AG04449 (cell line): ENCODE measurements around the gene C16orf54.
"Not testable (repeated sequence)": the region's sequence is repeated elsewhere in the genome, so short reads cannot be mapped to it uniquely, and the experiment has no call there.

Experiments
- CTCF ChIA-PET: fragments of 350-600 bp; formaldehyde crosslinking; extraction: SDS; loops from one replicate; lab custom pipeline; 2021; ENCODE audit warnings: antibody characterized with exemption; lab: Yijun Ruan, JAX
- POLR2A ChIA-PET: fragments of 400-600, 350-600 bp; formaldehyde crosslinking; extraction: SDS; loops from one replicate; lab custom pipeline; 2020; ENCODE audit warnings: antibody characterized with exemption, inconsistent platforms; lab: Yijun Ruan, JAX
- DNase-seq: peaks from one replicate; pipeline ENCODE4 v3.0.0-alpha.2; 2010; ENCODE audit warnings: low read depth, low spot score
- H3K4me3 ChIP-seq: 2 replicates; pipeline ENCODE4 v1.5.1; 2011; ENCODE audit warnings: low read depth, mild to moderate bottlenecking, control low read depth, low read length
- TF ChIP-seq, protein P1 (sequence below): IDR thresholded peaks from one replicate; pipeline ENCODE4 v1.5.1; 2011; ENCODE audit warnings: mild to moderate bottlenecking, moderate library complexity, low read length, control low read depth, inconsistent platforms; ENCODE audit not compliant: insufficient read depth; ENCODE audit errors: missing control alignments

C16orf54 gene

DNA sequence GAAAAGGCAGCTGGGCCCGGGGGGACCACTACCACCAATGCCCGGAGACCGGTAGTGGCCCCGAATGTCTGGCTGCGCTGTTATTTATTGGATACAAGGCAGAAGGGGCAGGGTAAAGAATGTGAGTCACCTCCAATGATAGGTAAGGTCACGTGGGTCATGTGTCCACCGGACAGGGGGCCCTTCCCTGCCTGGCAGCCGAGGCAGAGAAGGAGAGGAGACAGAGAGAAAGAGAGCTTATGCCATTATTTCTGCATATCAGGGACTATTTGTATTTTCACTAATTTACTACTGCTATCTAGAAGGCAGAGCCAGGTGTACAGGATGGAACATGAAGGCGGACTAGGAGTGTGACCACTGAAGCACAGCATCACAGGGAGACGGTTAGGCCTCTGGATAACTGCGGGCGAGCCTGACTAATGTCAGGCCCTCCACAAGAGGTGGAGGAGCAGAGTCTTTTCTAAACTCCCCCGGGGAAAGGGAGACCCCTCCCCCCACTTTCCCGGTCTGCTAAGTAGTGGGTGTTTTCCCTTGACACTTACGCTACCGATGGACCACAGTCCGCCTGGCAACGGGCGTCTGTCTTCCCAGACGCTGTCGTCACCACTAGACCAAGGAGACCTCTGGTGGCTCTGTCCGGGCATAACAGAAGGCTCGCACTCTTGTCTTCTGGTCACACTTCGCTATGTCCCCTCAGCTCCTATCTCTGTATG, 24.5 kb downstream of the C16orf54 start:
- CTCF ChIA-PET, result interaction anchor here (0.6 to 5.7 kb wide), 5 partner anchors 8 to 37 kb away, joined by 3 to 50 read pairs (median 4); no protein-coding TSS in a partner anchor
- DNase-seq, H3K4me3 ChIP-seq, POLR2A ChIA-PET: not testable (repeated sequence)
- TF ChIP-seq, protein P1, sequence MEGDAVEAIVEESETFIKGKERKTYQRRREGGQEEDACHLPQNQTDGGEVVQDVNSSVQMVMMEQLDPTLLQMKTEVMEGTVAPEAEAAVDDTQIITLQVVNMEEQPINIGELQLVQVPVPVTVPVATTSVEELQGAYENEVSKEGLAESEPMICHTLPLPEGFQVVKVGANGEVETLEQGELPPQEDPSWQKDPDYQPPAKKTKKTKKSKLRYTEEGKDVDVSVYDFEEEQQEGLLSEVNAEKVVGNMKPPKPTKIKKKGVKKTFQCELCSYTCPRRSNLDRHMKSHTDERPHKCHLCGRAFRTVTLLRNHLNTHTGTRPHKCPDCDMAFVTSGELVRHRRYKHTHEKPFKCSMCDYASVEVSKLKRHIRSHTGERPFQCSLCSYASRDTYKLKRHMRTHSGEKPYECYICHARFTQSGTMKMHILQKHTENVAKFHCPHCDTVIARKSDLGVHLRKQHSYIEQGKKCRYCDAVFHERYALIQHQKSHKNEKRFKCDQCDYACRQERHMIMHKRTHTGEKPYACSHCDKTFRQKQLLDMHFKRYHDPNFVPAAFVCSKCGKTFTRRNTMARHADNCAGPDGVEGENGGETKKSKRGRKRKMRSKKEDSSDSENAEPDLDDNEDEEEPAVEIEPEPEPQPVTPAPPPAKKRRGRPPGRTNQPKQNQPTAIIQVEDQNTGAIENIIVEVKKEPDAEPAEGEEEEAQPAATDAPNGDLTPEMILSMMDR, result peak; percentile 64

DNA sequence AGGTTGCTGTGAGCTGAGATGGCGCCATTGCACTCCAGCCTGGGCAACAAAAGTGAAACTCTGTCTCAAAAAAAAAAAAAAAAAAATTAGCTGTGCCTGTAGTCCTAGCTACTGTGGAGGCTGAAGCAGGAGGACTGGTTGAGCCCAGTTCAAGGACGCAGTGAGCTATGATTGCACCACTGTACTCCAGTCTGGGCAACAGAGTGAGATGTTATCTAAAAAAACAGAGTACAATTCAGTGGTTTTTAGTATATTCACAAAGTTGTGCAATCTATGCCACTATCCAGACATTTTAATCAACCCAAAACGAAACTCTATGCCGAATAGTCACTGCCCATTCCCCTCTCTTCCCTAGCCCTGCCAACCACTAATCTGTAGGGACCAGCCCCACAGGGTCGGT, 25.1 kb downstream of the C16orf54 start:
- ChIA-PET CTCF (interaction anchor here (1.1 to 5.7 kb wide), 5 partner anchors 8 to 29 kb away, joined by 3 to 50 read pairs (median 4); no protein-coding TSS in a partner anchor), POLR2A (no interaction called here)
- TF ChIP-seq, protein P1, result no peak
- no peak overlapping the region for H3K4me3 ChIP-seq
- no peak for DNase-seq

DNA sequence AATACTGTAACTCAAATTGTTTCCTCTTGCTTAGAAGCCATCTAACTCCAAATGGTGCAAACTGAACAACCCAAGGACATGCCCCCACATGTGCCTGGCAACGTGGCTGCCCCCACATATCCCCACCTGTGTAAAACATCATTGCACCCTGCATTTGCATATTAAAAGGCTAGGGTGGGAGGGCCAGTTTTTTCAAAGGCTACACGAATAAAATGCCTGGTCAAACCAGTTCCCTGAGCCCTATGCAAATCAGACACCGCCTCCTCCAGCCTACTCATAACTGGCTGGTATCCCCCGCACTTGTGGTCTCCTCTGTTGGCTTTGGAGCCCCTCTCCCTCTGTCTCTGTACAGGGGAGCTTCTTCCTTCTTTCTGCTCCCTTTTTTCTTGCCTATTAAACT, 26.7 kb downstream of the C16orf54 start:
- ChIA-PET POLR2A (no interaction called here), CTCF (interaction anchor here (1.3 to 10.9 kb wide), 3 partner anchors 11 to 313 kb away, joined by 5 to 124 read pairs (median 6); no protein-coding TSS in a partner anchor)
- H3K4me3 ChIP-seq, result no peak overlapping the region
- DNase-seq, result no peak
- TF ChIP-seq, protein P1, result no peak

DNA sequence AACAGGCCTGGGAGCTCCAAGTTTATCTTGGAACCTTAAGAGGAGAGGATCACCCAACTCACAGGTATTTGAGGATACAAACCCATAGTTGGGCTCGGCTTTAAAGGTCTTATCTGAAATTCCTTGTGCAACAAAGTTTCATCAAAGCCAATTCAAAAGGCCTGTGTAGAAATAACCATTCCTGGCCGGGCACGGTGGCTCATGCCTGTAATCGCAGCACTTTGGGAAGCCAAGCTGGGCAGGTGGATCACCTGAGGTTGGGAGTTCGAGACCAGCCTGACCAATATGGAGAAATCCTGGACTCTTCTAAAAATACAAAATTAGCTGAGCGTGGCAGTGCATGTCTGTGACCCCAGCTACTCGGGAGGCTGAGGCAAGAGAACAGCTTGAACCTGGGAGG, 28.7 kb downstream of the C16orf54 start:
- CTCF ChIA-PET, result interaction anchor here (0.8 to 10.9 kb wide), 4 partner anchors 10 to 23 kb away, joined by 3 to 124 read pairs (median 4); no protein-coding TSS in a partner anchor
- POLR2A ChIA-PET, result no interaction called here
- no peak for DNase-seq
- TF ChIP-seq, protein P1, result no peak
- no peak overlapping the region for H3K4me3 ChIP-seq

DNA sequence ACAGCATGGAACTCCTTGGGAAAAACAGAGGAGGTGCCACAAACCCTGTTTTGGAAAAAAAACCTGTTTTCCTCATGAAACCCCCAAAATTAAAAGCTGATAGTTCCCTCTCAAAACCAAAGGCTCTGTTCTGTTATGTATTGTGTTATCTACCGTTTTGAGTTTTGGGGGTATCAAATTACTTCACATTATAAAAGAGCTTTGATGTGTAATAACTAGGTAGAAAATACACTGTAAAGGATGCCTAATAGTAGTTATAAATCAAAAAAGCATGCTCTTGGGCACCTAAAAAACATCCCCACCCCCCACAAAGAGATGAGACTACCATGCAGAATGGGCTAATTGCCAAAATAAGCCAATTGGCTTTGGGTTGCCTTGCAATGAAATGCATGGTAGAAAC, 30.8 kb downstream of the C16orf54 start:
- ChIA-PET POLR2A (no interaction called here), CTCF (interaction anchor here (1.2 to 10.9 kb wide), 5 partner anchors 9 to 313 kb away, joined by 3 to 124 read pairs (median 7); no protein-coding TSS in a partner anchor)
- no peak overlapping the region for H3K4me3 ChIP-seq
- DNase-seq, result no peak
- TF ChIP-seq, protein P1, result no peak

DNA sequence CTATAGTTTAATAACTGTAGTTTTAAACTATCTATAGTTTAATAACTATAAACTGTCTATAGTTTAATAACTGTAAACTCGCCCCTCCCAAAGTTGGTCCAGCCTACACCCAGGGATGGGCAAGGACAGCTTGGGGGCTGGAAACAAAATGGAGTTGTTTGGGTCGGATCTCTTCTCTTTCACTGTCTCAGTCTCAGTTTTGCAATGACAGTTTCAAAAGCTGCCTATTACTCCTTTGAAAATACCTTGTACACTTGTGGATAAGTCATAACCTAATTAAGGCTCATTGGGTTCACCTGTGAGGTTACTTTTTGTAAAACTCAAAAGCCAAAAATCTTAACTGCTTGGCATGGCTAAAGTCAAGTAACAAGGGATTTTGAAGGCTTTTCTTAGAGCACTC, 31.4 kb downstream of the C16orf54 start:
- no peak overlapping the region for H3K4me3 ChIP-seq
- no peak for DNase-seq
- ChIA-PET CTCF (interaction anchor here (1.2 to 10.9 kb wide), 5 partner anchors 10 to 314 kb away, joined by 3 to 124 read pairs (median 7); no protein-coding TSS in a partner anchor), POLR2A (no interaction called here)
- TF ChIP-seq, protein P1, result no peak
